HG02678 (cell line): ENCODE results near the gene TFAP2C.

Experiments used
- ATAC-seq: cut with Tn5 transposase; IDR thresholded peaks from one replicate; pipeline ENCODE4 v1.9.1; 2021; ENCODE audit warnings: mild to moderate bottlenecking, moderate library complexity; ENCODE audit not compliant: unreplicated experiment

The TFAP2C gene

DNA sequence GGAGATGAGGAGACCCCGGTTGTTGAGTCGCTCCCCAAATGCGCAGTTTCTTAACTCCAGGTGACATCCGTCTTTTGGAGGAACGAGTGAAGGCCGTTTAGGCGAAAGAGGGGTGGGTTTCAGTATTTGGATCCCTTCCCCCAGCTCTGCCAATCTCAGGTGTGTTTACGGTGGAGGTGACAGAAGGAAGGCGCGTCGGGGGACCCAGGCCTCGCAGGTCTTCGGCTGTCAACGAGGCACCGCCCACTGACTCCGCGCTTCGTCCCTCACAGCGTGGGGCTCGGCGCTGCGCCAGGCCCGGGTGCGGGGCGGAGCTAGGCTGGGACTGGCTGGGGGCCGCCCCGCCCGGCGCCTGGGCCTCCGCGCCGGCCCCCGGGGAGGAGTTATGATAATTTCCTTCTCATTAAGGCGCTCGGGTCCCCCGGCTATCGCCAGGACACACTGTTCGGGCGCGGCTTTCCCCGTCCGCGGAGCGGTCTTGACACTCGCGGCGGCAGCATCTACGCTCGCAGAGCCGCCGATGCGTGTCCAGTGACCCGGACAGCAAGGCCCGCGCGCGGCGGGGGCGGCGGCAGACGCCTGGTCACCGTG is at the start of gene TFAP2C:
TSS of gene TFAP2C (plus strand) at position 434 of the 591 bp plus-strand sequence. CDS start 239 bp downstream, outside the sequence.
- no peak for ATAC-seq

DNA sequence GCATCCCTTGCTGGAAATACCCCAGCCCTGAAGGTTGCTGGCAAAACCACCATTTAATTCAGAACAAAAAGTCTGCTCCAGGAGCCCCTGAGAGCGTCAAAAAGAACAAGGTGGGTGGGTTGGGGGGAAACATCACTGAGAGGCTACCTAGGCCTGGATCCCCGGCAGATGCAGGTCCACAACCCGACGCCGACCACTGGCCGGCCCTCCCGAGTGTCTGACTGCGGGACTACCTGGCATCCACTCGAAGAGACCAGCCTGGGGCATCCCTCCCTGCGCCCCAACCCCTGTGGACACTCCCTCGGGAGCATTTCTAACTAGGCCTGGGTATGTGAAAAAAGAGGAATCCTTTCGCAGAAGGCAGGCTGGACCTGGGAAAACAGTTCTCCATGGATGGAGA is 48.9 kb upstream of the TFAP2C start:
- ATAC-seq, result no peak

DNA sequence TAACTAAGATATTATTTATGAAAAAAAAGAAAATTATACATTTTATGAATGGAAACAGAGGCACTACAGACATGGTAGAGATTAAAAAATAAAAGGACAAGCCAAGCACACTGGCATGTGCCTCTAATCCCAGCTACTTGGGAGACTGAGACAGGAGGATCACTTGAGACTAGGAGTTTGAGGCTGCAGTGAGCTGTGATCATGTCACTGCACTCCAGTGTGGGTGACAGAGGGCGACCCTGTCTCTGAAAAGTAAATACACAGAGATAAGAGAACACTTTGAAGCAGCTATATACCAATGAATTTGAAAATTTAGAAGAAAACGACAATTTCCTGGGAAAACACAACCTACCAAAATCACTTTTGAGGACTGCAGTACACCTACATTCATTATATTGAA is 47.4 kb upstream of the TFAP2C start:
- ATAC-seq, result no peak

DNA sequence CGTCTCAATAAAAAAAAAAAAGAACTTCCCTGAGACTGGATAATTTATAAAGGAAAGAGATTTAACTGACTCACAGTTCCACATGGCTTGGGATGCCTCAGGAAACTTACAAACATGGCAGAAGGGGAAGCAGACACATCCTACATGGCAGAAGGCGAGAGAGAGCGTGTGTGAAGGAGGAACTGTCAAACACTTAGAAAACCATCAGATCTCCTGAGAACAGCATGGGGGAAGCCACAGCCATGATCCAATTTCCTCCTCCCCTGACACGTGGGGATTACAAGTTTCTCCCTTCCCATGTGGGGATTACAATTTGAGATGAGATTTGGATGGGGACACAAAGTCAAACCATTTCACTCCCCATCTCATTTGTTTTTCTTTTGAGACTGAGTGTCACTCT is 46.6 kb upstream of the TFAP2C start:
- no peak for ATAC-seq

DNA sequence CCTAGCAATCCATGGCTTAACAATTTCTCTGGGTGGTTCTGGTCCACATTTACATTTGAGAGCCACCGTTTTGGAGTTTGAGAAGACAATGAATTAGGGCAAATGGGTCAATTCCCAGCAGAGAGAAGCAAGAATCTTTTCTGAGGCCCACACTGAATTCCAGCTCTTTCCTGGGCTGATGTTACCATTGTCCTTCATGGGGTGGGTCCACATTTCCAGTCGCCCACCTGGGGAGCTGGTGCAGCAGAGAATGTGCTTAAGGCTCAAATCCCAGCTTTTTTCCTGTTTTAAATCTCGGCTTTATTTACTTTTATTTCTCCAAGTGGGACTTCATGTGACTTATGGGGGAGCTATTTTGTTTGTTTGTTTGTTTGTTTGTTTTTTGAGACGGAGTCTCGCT is 44.2 kb upstream of the TFAP2C start:
- ATAC-seq, result no peak

DNA sequence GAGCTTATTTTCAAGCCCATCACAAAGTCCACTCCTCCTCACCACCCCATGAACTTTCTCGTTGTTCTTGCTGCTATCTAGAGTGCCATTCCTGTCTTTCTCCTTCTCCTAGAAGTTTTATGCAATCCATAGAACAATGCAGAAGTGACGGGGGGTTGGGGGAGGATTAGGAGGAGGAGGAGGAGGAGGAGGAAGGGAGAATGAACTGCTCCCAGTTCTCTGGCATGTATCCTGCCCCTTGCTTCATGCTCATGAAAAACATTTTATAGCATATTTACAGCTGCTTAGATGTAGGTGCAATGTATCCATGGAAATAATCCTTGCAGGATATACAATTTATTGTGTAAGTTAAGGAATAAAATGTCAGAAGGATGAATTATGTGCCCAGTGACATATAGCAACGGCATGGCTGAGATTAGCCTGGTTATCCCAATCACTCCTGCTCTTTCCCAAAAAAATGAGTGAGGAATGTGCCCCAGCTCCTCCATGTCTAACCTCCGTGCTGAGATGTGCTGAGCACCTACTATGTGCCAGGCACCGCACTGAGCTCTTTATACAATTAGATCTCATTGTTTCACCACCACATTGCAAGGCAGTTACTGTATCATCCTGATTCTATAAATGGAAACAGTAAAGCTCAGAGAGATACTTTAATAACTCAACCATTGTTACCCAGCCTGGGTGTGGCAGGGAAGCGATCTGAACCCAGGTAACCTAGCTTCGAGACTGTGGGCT is 41.6 kb upstream of the TFAP2C start:
- ATAC-seq, result no peak

DNA sequence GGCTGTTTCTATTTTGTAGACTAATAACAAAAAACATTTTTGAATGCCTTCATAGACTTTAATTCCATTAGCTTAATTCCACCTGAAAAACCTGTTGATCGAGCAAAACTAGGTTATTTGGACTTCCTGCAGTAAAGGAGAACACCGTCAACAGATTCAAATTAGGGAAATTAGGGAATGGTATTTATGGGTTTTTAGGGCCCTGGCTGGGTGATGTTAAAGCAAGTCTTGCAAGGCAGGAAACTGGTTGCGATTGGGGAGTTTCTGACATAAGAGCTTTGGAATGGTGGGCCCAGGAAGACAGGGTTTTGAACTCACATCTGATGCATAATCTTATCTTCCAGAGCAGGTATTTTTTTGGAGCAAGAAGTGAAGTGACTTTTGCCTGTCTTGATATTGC is 40.1 kb upstream of the TFAP2C start:
- ATAC-seq, result no peak

DNA sequence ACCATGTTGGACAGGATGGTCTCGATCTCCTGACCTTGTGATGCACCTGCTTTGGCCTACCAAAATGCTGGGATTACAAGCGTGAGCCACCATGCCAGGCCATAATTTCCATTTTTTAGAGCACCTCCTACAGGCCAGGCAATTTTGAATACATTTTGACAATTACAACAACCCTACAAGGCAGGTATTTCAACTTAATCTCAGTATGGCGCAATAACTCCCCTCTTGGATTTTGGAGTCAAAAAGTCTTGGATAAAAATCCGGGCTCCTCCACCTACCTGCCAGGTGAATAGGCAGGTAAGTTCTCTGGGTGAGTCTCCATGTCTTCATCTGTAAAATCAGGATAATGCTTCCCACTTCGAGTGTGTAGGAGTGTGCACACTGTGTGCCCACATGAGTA is 39.5 kb upstream of the TFAP2C start:
- no peak for ATAC-seq

DNA sequence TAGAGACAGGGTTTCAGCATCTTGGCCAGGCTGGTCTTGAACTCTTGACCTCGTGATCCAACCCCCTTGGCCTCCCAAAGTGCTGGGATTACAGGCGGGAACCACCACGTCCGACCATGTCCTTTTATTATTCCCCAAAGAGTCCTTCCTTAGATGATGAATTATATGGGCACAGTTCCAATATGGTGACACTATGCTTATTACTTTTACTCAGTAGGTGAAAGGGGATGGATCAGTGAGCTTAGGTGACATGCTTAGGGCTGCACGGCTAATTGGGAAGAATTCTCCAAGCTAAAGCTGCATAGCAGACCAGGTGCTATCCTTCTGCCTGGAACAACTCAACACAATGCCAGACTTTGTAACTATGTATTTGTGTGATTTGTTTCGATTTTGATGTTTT is 38.2 kb upstream of the TFAP2C start:
- no peak for ATAC-seq

DNA sequence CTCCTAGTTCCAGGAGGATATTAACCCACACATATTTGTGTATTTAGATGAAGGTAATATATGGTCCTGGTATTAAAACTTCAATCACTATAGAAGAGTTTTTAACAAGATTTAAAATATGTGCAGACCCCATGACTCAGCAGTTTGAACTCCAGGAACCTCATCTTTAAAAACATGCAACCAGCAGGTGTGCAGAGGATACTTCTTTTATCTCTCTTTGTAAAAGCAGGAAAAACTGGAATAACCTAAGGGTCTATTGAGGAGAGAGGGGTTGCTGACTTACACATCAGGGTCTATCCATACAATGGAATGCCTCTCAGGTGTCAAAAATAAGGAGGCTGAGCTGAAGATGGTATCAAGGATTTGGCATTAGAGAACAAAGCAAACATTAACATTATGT is 36.9 kb upstream of the TFAP2C start:
- ATAC-seq, result no peak

DNA sequence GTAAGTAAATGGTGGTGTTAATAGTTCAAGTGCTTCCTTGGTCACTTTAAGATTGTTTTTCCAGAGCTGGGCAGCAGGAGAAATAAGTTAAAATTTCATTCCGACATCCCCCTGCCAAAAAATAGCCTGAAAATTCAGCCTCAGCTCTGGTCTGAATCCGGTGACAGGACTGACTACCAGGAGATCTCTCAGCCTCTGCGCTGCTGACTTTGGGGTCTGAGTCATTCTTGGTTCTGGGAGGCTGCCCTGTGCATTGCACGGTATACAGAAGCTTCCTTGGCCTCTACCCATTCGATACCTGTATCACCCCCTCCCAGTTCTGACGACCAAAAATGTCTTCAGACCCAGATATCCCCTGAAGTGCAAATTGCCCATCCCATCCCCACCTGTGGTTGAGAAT is 36.3 kb upstream of the TFAP2C start:
- ATAC-seq, result no peak

DNA sequence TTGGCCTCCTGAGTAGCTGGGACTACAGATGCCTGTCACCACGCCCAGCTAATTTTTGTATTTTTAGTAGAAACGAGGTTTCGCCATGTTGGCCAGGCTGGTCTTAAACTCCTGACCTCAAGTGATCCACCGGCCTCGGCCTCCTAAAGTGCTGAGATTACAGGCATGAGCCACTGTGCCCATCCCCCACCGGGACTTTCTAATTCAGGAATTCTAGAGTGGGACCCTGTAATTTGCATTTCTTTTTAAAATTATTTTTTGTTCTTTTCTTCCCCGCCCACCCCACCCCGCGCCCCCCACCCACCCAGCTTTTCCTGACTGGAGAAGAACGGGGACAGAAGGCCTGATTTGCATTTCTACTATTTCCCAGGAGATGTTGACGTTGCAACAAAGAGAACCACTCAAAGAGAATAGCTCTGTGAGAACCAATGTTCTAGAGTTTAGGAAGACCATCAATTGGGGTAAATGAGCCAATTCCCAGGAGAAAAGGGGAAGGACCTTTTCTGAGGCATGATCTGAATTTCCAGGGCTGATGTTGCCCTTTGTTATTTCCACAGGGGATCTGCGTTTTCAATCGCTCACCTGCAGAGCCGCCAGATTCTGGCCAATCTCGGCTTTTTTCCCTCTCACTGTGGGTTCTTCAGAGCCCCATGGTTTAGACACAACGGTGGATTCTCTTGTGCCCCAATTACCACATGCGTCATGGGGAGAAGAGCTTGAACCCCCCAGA is 33.2 kb upstream of the TFAP2C start:
- ATAC-seq, result no peak

DNA sequence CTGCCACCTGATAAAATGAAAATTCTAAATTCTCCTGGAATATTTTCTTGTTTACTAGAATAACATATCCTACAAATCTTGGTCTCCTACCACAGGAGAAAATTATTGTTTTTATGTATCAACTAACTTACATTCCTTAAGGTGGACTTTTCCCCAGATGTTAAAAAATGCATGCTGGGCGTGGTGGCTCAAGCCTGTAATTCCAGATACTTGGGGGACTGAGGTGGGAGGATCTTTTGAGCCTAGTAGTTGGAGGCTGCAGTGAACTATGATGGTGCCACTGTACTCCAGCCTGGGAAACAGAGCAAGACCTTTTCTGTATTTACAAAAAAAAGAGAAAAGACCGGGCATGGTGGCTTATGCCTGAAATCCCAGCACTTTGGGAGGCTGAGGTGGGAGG is 27.9 kb upstream of the TFAP2C start:
- no peak for ATAC-seq

DNA sequence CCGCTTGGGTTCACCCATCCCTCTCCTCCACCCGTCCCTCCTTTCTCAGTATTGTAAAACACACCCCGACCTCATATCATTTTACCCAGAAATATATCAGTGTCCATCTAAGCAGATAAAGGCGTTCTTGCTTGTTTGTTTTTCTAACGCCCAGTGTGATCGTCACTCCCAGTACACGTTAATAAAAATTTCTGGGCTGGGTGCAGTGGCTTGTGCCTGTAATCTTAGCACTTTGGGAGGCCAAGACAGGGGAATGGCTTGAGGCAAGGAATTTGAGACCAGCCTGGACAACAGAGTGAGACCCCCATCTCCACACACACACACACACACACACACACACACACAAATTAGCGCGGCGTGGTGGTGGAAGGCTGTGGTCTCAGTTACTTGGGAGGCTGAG is 24.4 kb upstream of the TFAP2C start:
- ATAC-seq, result no peak

DNA sequence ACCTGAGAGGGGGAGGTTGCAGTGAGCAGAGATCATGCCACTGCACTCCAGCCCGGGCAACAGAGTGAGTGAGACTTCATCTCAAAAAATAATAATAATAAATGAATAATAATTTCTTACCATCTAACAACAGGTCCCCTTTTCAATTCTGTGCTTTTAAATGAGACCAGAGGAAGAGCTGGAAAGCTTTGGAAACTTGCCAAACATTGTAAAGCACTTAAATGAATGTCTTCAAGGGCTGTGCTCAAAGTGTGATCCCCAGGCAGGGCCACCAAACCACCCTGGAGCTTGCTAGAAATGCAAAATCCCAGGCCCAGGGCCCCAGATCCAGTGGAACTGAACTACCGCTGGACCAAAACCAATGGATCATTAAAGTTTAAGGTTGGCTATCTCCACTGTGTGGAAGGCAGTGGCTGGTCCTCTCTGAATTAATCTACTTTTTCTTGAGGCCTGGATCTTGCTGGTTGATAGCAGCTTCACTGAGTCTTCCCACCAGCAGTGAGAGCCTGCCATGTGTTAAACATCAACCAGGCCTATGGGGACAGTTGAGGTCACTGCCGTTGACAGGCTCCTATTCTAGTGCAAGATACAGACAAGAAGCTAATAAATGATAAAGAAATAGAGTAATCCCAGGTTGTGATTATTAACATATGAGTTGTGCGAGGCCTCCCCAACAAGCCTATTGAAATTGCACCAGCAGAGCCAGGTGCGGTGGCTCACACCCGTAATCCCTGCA is 23.7 kb upstream of the TFAP2C start:
- ATAC-seq, result no peak

DNA sequence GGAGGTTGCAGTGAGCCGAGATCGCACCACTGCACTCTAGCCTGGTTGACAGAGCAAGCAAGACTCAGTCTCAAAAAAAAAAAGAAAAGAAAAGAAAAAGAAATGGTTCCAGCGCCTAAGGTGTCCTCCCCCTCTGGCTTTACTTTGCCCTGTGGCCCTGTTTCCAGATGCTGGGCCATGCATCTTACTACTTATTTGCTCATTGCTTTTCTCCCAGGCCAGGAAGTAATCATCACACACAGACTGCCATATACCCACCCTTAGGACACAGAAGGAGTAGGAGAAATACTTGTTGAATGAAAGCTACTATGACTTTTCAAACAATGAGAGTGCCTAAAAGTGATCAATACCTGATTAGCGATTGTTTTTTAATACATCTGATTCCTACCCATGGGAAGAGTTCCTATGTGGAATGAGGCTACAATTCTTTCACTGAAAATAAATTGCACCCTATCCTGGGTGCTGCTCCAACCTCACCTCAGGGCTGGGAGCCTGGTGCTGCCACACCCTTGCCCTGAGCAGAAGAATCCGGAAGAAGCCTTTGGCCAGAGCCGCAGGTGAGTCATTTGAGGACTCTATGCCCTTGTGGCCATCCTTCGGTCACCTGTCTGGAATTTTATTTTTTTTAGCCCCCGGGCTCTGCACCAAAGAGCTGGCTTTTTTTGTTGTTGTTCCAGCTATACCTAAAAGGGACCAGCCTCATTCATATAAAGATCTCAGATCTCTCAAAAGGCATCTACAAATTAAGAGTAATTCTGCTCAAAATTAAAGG is 22.7 kb upstream of the TFAP2C start:
- no peak for ATAC-seq

DNA sequence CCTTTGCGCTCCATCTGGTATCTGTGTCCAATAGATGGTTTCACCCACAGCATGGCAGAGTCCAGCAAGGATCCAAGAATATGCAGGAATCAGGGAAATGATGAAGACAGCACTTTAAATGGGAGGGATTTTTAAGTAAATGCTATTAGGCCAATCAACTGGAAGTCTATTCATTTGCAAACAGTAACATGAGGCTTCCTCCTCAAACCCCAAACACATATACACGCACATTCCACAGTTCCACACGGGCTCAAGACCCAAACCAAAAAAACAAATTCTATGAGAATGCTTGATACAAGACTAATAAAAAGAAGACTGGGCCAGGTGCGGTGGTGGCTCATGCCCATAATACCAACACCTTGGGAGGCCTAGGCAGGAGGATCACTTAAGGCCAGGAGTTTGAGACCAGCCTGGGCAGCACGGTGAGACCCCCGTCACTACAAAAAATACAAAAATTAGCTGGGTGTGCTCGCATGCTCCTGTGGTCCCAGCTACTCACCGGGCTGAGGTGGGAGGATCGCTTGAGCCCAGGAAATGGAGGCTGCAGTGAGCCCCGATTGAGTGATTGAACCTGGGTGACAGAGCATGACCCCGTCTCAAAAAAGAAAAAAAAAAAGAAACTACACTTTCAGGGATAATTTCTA is 21.9 kb upstream of the TFAP2C start:
- ATAC-seq, result no peak

DNA sequence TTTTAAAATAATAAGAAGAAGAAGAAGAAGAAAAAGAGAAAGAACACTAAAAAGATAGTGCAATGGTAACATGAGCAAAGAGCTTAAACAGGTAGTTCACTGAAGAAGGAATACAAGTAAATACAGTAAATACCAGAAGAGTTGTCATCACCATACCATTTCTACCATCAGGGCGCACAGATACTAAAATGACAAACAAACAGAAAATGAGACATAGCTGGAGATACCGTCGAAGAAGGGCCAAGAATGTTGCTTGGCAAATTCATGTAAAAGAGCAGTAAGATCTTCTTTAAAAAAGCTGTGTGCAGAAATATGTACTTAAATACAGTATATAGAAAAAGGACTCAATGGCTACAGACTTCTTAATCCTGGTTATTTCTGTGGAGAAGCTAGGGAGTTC is 20.7 kb upstream of the TFAP2C start:
- no peak for ATAC-seq

DNA sequence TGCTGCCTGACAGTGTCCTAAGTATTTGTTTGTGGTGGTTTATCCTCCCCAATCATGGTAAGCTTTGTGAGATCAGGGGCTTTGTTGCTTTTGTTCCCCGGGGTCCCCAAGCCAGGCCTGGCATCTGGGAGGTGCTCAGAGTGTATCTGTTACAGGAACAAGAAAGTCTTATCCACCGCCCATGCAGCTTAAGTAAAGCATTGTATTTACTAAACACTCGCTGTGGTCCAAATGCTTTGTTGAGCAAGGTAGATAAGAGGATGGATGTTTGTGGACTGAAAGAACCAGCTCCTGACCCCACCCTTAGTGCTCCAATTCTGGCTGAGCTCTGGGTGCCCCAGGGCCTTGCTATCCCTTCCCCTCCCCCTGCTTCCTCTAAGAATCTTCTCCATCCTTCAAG is 19.8 kb upstream of the TFAP2C start:
- ATAC-seq, result no peak

DNA sequence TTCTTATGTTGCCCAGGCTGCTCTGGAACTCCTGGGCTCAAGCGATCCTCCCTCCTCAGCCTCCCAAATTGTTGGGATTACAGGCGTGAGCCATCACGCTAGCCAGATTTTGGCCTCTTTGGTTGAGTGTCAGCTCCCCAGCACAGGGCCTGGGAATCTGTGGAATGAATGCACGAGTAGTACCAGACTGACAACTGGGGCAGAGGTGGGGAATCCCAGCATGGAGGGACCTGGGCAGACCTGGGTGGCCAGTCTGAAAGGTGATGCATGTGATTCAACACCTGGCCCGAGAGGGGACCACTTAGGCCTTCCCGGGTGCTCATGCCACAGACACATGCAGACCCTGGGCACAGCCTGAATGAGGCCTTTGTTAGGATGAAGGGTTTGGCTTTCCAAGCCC is 19.0 kb upstream of the TFAP2C start:
- no peak for ATAC-seq
